GM19397 (cell line): ENCODE measurements around the gene TBX6.
"Not testable (repeated sequence)": the region's sequence is repeated elsewhere in the genome, so short reads cannot be mapped to it uniquely, and the experiment has no call there.

Experiments used
- ATAC-seq: cut with Tn5 transposase; IDR thresholded peaks from one replicate; pipeline ENCODE4 v1.9.1; 2021; ENCODE audit warnings: mild to moderate bottlenecking, moderate library complexity; ENCODE audit not compliant: unreplicated experiment

The TBX6 gene, protein sequence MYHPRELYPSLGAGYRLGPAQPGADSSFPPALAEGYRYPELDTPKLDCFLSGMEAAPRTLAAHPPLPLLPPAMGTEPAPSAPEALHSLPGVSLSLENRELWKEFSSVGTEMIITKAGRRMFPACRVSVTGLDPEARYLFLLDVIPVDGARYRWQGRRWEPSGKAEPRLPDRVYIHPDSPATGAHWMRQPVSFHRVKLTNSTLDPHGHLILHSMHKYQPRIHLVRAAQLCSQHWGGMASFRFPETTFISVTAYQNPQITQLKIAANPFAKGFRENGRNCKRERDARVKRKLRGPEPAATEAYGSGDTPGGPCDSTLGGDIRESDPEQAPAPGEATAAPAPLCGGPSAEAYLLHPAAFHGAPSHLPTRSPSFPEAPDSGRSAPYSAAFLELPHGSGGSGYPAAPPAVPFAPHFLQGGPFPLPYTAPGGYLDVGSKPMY

DNA sequence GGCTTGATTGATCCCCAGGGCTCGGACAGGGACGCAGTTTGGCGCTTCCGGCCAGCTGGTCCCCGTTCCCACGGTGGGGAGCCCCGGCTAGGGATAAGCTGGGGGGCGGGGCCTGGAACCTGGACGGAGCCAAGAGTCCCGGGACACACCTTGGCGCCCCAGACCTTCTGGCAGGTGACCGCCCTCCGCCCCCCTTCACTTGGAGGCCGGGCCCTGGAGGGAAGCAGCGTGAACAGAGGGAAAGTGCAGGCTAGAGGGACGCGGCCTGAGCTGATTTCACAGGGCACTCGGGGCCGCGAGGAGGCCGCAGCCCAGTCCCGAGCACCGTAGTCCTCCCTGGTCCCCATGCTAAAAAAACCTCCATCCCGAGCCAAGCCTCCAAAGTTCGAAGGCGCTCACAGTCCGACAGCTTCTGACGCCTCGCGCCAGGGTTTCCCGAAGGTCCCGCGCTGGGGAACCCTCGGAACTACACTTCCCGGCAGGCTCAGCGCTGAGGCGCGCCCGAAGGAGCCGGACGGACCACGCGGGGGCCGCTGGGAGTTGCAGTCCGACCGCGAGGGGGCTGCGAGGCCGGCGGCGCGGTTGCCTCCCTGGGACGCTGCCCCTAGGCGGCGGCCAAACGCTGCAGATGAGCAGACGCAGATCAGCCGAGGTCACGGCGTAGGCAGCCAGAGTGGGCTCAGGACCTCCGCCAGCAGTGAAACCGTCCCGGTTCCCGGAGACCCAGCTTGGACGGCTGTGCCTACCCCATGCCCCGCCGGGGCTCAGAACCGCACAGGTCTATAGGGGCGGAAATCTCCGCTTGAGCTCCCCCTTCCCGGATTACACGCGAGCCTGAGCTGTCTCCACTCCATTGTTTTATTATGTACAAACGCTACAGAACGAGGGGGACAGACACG lies at the start of gene TBX6:
Gene TBX6, minus strand, starts transcription at position 451 of the 899 bp plus-strand sequence. CDS start 731 bp downstream, outside the sequence.
- peak; percentile 69 for ATAC-seq

DNA sequence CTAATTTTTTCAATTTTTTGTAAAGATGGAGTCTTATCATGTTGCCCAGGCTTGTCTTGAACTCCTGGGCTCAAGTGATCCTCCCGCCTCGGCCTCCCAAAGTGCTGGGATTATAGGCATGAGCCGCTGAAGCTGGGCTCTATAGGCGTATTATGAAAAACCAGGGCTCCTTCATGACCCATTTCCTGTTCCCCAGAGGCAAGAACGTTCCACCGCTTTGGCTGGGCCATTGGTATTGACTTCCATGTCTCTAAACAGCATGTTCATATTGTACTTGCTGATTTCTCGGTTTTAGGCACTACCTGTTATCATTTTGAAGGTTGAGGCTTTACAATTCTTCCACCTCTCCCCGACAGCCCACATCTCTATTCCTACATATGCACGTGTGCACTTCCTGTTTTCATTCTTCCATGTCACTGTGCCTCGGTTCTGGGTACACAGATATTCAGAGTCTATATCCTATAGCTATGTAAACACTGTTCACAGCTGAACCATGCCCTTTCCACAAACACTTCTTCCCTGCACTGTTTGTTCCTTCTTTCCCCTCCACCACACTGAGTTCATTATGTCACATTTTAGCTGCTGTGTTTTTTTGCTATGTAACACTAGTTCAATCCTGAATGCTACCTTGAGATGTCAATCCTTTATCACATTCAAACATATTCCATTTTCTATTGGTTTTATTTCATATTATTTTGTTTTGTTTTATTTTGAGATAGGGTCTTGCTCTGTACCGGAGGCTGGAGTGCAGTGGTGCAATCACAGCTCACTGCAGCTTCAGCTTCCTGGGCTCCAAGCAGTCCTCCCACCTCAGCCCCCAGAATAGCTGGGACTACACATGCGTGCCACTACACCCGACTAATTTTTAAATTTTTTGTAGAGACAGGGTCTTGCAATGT lies 48.1 kb upstream of the TBX6 start:
- no peak for ATAC-seq

- ATAC-seq = no peak
Measured at GRCh38 chr16:30137897-30138296, 46.2 kb upstream of the TBX6 start.

DNA sequence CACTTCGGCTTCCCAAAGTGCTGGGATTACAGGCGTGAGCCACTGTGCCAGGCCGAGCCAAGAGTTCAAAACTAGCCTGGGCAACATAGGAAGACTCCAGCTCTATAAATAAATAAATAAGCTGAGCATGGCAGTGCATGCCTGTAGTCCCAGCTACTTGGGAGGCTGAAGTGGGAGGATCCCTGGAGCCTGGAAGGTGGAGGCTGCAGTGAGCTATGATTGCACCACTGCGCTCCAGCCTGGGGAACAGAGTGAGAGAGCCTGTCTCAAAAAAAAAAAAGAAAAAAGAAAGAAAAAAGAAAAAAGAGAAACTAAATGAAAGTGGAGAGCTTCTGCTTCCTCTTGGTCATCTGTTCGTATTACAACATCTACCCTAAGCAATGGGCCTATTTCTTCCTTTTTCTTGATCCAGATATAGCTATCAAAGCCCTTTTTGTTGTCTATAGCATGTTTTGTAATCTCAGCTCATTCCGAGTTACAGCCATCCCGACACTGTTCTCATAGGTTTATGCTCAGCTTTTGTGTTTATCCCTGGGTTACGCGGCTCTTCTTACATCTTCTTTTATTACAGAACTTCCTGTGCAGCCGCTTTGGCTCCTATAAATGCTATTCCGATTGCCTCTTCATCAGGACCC lies 45.4 kb upstream of the TBX6 start:
- ATAC-seq = no peak

- no peak for ATAC-seq
Measured at GRCh38 chr16:30132591-30132990, 40.9 kb upstream of the TBX6 start.

DNA sequence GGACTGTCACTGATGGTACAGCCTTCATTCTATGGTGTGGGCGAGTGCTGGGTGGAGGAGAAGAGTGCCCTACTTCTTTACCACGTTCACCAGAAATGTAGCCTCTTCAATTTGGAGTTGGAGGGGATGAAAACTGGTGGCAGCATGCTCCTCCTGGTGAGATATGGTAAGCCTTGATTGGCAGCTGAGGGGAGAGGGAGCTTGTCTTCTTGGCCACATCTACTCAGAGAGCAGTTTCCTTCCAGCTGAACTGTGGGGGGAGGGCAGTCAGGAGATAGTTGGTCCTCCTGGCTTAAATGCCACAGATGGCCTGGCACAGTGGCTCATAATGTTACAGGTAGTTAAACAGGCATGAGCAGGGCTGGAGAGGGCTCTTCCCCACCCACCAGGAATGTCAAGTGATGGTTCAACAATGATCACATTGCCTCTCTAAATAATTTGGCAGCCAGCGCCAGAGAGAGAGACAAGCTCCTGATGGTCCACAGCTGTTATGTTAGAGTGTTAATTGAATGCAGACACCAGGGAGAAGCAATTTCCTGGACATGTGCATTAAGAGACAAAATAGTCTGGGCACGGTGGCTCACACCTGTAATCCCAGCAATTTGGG lies 40.2 kb upstream of the TBX6 start:
- ATAC-seq = no peak

GRCh38 chr16:30127993-30128392 lies 36.3 kb upstream of the TBX6 start:
- no peak for ATAC-seq

- not testable (repeated sequence) for ATAC-seq
Measured at GRCh38 chr16:30125690-30126089, 34.0 kb upstream of the TBX6 start.

DNA sequence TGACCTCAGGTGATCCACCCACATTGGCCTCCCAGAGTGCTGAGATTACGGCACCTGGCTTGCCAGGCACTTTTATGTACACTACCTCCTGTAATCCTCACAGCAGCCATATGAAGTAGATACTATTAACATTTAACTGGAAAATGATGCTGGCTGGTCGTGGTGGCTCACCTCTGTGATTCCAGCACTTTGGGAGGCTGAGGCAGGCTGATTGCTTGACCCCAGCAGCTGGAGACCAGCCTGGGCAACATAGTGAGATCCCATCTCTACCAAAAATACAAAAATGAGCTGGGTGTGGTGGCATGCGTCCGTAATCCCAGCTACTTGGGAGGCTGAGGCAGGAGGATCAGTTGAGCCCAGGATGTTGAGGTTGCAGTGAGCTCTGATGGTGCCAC lies 33.3 kb upstream of the TBX6 start:
- no peak for ATAC-seq

- no peak for ATAC-seq
Measured at GRCh38 chr16:30122604-30123160, 31.0 kb upstream of the TBX6 start.

GRCh38 chr16:30121741-30122571 lies 30.2 kb upstream of the TBX6 start:
- ATAC-seq = no peak

DNA sequence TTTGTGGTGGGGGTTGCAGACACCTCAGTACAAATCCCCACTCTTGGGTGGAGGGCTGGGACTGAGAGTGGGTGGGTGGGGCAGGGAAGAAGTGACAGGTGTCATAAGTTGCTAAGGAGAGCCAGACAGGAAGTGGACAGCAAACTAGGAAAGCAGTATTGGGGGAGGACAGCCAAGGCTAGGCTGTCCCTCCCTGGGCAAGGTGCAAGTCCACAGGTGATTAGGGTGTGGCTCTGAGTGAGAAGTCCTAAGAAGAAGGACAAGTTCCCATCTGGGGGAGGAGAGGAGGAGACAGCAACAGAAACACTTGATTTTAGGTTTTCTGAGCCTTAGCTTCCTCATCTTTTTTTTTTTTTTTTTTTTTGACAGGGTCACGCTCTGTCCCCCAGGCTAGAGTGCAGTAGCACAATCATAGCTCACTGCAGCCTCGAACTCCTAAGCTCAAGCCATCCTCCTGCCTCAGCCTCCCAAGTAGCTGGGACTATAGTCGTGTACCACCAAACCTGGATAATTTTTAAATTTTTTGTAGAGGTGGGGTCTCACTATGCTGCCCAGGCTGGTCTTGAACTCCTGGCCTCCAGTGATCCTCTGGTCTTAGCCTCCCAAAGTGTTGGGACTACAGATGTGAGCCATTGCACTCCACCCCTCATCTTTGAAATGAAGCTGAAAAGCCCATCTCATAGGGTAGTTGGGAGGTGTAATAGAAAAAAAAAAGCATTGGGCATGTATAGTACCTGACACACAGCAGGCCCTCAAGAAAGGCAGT lies 28.8 kb upstream of the TBX6 start:
- no peak for ATAC-seq

DNA sequence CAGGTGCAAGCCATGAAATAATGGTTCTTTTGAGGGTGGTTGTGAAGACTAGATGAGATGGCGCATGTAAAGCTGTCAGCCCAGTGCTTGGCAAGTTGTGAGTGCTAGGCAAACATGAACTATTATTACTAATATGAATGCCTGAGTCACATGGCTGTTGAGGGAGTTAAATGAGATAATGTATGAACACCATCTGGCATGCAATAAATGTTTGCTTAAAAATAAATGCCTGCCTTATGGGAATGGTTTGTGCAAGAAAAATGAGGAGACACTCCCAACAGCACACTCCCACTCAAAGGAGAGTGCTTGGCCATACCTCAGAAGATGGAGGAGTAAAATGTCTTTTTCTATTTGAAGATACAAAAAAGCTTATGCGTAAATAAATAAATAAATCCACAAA lies 27.7 kb upstream of the TBX6 start:
- no peak for ATAC-seq

- no peak for ATAC-seq
Measured at GRCh38 chr16:30117768-30118167, 26.0 kb upstream of the TBX6 start.

DNA sequence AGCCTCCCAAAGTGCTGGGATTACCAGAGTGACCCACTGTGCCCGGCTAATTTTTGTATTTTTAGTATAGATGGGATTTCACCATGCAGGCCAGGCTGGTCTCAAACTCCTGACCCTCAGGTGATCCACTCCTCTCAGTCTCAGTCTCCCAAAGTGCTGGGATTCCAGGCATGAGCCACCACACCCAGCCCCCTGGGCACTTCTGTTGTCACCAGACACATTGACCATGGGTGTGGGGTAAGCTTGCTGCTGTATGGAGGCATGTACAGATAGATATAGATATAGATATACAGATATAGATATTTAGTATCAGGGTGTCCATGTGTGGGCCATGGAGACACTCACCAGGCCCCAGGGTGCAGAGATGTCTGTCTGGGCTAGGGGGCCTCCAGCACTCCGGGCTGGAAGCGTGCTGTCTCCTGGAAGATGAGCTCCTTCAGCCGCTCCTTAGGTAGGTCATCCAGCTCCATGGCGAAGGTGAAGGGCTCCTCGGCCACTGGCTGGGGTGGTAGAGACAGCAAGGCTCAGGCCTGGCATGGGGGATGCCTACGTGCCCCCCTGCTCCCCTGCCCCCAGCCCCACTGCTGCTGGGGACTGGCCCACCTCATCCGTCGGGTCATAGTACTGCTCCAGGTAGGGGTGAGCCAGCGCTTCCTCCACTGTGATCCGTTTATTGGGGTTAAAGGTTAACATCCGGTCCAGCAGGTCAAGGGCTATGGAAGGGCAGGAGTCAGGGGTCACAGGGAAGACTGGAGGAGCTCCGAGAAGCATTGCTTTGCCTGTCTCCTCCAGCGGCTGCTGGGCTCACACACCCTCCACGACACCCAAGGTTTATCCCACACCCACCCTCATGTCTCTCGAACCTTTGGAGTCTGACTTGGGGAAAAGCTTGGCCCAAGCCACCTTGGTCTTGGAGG lies 24.8 kb upstream of the TBX6 start:
- no peak for ATAC-seq

GRCh38 chr16:30115238-30115637 lies 23.5 kb upstream of the TBX6 start:
- no peak for ATAC-seq

GRCh38 chr16:30114833-30115232 lies 23.1 kb upstream of the TBX6 start:
- ATAC-seq = not testable (repeated sequence)
